ENCODE results near the gene DMRTA2. TPM values are rescaled to one million over a fixed set of nuclear protein-coding genes. Genes with fewer than 3 reads are reported as not detected.
"Not testable (repeated sequence)": the region's sequence is repeated elsewhere in the genome, so short reads cannot be mapped to it uniquely, and the experiment has no call there.

DMRTA2 gene
- total RNA-seq, 2 donors from 2014 or later, result 0.18 TPM; not detected in 1

DNA sequence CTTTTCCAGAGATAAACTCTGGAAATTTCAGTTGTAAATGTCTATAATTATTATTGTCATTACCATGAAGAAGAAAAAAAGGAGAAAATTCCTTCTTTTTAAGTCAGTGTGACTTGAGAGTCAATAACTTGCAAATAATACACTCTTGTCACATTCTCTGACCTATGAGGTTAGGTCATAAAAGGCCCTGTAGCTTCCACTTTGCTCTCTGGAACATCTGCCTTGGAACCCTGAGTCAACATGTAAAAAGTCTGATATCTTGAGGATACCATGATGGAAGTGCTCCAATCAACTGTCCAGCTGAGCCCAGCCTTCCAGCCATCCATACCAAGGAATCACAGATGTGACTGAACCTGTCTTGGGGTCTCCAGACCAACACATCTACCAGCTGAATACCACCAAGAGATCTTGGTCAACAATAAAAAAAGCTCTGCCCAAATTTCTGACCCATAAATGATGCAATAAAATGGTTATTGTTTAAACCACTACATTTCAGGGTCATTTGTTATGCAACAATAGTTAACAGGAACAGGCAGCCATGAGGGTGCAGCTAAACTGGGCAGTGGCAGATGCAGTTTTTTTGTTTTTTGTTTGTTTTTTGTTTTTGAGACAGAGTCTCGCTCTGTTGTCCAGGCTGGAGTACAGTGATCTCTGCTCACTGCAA lies 10.3 kb downstream of the DMRTA2 start:
- DNase-seq, result no peak
- no peak for ATAC-seq
- intact Hi-C loops (cut with DNase I, micrococcal nuclease), result no loop called here

DNA sequence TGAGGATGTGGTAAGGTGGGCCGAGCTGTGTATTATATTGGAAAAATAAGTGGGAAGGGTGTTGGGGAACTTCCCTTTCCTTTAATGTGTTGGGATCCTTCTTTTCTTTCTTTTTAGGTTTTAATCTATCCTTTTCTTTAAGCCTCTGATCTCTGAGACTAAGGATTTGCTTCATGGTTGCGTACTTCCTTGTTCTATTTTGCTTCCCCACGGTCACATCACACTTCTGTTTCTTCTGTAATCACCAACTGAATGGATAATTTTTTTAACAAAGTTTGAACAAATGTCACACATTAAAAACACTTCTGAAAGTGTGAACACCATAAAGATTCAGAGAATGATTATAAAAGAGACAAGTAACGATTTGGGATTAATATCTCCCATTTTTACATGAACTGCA lies 17.4 kb downstream of the DMRTA2 start:
- DNase-seq (no peak), ATAC-seq (no peak)
- intact Hi-C loops (cut with DNase I, micrococcal nuclease), result no loop called here

DNA sequence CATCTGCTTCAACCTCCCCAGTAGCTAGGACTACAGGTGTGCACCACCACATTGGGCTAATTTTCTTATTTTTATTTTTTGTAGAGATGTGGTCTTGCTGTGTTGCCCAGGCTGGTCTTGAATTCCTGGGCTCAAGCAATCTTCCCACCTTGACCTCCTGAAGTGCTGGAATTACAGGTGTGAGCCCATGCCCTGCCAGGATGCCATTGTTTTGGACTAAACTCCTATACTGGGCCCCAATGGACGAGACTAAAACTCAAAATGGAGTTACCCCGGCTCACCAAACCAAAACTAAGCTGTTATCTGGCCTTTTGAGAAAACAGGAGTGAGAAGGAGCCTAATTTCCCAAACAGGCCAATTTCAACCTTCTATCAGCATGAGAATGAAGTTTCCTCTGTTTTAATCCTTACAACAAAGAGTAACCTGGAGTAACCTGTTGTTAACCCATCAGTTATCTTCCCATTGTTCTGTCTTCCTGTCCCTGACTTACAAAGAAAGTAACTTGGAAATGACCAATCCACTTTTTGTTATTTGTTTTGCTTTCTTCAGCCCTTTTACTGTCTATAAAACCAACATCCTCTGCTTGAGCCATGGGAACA lies 29.6 kb downstream of the DMRTA2 start:
- intact Hi-C loops (cut with DNase I, micrococcal nuclease), result no loop called here
- DNase-seq (no peak), ATAC-seq (no peak)

DNA sequence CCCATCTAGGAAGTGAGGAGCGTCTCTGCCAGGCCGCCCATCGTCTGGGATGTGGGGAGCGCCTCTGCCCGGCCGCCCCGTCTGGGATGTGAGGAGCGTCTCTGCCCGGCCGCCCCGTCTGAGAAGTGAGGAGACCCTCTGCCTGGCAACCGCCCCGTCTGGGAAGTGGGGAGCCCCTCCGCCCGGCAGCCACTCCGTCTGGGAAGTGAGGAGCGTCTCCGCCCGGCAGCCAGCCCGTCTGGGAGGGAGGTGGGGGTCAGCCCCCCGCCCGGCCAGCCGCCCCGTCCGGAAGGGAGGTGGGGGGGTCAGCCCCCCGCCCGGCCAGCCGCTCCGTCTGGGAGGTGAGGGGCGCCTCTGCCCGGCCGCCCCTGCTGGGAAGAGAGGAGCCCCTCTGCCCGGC lies 41.7 kb downstream of the DMRTA2 start:
- ATAC-seq; DNase-seq; intact Hi-C loops (cut with DNase I, micrococcal nuclease): not testable (repeated sequence)

- ATAC-seq (no peak), DNase-seq (no peak)
- intact Hi-C loops (cut with DNase I, micrococcal nuclease), result no loop called here
Measured at GRCh38 chr1:50378770-50379169, 44.5 kb downstream of the DMRTA2 start.

- no peak for ATAC-seq
- intact Hi-C loops (cut with DNase I, micrococcal nuclease), result no loop called here
- DNase-seq, result no peak
Measured at GRCh38 chr1:50373532-50373931, 49.7 kb downstream of the DMRTA2 start.

GRCh38 chr1:50371749-50372148 lies 51.5 kb downstream of the DMRTA2 start:
- no peak for ATAC-seq
- intact Hi-C loops (cut with DNase I, micrococcal nuclease), result no loop called here

DNA sequence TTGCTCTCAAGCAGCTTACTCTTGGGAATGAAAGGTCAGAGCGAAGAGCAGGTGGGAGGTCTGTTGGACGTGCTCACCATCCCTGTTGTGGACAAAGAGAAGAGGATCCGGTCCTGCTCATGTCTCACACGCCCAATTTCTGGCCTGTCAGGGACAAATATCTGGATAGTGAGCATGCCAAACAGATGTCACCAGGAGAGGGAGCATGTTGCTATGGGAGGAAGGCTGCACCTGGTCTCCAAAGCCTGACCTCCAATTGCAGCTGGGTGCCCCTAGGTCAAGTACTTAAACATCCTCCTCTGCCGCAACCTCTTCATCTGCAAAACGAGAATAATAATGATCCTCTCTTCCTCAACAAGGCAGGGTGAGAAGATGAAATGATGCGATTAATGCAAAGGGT lies 53.4 kb downstream of the DMRTA2 start:
- no peak for ATAC-seq
- no peak for DNase-seq
- intact Hi-C loops (cut with DNase I, micrococcal nuclease), result loop anchor here in 1 of 2 donors (10.0 kb wide), 1 partner anchor 335 kb away; no protein-coding TSS in a partner anchor

More at GRCh38 chr1:50371749-50372148, 51.5 kb downstream of the DMRTA2 start:
- DNase-seq, result no peak

DNA sequence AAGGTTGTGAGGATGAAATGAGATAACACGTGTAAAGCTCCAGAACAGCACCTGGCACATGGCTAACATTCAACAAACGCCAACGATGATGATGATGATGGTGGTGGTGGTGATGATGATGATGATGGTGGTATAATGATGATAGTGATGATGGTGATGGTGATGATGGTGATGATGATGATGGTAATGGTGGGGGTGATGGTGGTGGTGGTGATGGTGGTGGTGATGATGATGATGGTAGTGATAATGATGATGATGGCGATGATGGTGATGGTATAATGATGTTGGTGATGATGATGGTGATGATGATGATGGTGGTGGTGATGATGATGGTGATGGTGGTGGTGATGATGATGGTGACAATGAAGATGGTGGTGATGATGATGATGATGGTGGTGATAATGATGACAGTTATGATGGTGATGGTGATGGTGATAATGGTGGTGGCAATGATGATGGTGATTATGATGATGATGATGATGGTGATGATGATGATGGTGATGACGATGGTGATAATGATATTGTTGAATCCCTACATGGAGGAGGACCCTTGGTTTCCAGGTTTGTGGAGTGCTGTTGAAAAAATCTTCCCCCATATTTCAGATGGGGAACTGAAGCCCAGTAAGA lies 54.1 kb downstream of the DMRTA2 start:
- intact Hi-C loops (cut with DNase I, micrococcal nuclease), result loop anchor here in 1 of 2 donors (10.0 kb wide), 1 partner anchor 336 kb away; no protein-coding TSS in a partner anchor
- ATAC-seq (no peak), DNase-seq (no peak)

- DNase-seq (peak in 1 of 2 donors; percentile 46), ATAC-seq (peak; percentile 71)
- intact Hi-C loops (cut with DNase I, micrococcal nuclease), result loop anchor here in 1 of 2 donors (10.0 kb wide), 1 partner anchor 336 kb away; no protein-coding TSS in a partner anchor
Measured at GRCh38 chr1:50368179-50369007, 54.9 kb downstream of the DMRTA2 start.
